Lower leg skin (tissue), 3 donors: Measurements from ENCODE around the gene ZNF429.

Experiments
- CTCF ChIP-seq, 3 donors: fragments of 450-650 bp; IDR thresholded peaks; one replicate each; pipeline ENCODE4 v1.5.1; 2016; ENCODE audit warnings: antibody characterized with exemption in 3 of 3, mild to moderate bottlenecking in 3 of 3, moderate library complexity in 2 of 3
- POLR2A ChIP-seq, 2 donors: fragments of 450-650 bp; IDR thresholded peaks; one replicate each; pipeline ENCODE4 v1.6.1; 2016 to 2017; ENCODE audit warnings: antibody characterized with exemption in 2 of 2, mild to moderate bottlenecking in 1 of 2, moderate library complexity in 1 of 2

- TF ChIP-seq POLR2A (IDR thresholded peaks at IDR 0.05) = no peak
- no peak for TF ChIP-seq CTCF (IDR thresholded peaks at IDR 0.05)
Measured at GRCh38 chr19:21602082-21602658, 96.8 kb downstream of the ZNF429 start.
